Measurements from ENCODE around the gene EED.

EED gene

GRCh38 chr11:86208572-86208971 is 36.0 kb upstream of the EED start:
- no peak for DNase-seq
- no peak overlapping the region for H3K4me2 ChIP-seq (ENCODE audit: low read length)
- no peak overlapping the region for H4K91ac ChIP-seq (ENCODE audit: low read depth, low read length)

GRCh38 chr11:86209806-86210657 is 34.5 kb upstream of the EED start:
- no peak overlapping the region for H4K8ac ChIP-seq (ENCODE audit: low read depth, low read length)
- H2BK120ac ChIP-seq (ENCODE audit: insufficient read depth, low read length, poor library complexity): no peak overlapping the region
- no peak overlapping the region for H3K27ac ChIP-seq (ENCODE audit: low read depth, low read length)
- H2BK5ac ChIP-seq (ENCODE audit: low read depth, low read length, poor library complexity): no peak overlapping the region
- no peaks in the 10 kb centered on the region for H3K9me3 ChIP-seq (ENCODE audit: insufficient read depth, low read depth, low read length)
- H4K91ac ChIP-seq (ENCODE audit: low read depth, low read length): no peak overlapping the region
- H4K12ac ChIP-seq (ENCODE audit: low read depth, low read length): no peak overlapping the region
- H2BK12ac ChIP-seq (ENCODE audit: low read length): no peak overlapping the region
- peaks cover 3% of the 10 kb centered on the region in 2 experiments for H3K4me1 ChIP-seq (ENCODE audit: control insufficient read depth in 1 of 2, insufficient read depth in 2 of 2, low read length in 2 of 2)
- no peak overlapping the region for H3K4me2 ChIP-seq (ENCODE audit: low read length)
- H2AK5ac ChIP-seq (ENCODE audit: low read length): no peak overlapping the region
- H3K9ac ChIP-seq (ENCODE audit: low read length): no peak overlapping the region
- H3K36me3 ChIP-seq (ENCODE audit: control insufficient read depth in 1 of 2, insufficient read depth in 2 of 2, low read length in 2 of 2): peaks cover 0 to 1% of the 10 kb centered on the region in 2 experiments
- no peaks in the 10 kb centered on the region for H3K79me2 ChIP-seq (ENCODE audit: control insufficient read depth, insufficient read depth, low read length, poor library complexity)
- H2AFZ ChIP-seq (ENCODE audit: insufficient read depth, low read length, poor library complexity): no peak overlapping the region
- H3K14ac ChIP-seq (ENCODE audit: low read length): no peak overlapping the region
- H3K4ac ChIP-seq (ENCODE audit: low read depth, low read length): no peak overlapping the region
- H3K4me3 ChIP-seq (ENCODE audit: low read depth, low read length): no peak overlapping the region
- no peak overlapping the region for H3K18ac ChIP-seq (ENCODE audit: low read length)
- H3K27me3 ChIP-seq (ENCODE audit: insufficient read depth, low read length): no peaks in the 10 kb centered on the region
- no peaks in the 10 kb centered on the region for H3K79me1 ChIP-seq (ENCODE audit: low read length)
- no CpG with 5 or more reads among the region's 9 CpGs for WGBS (ENCODE audit: extremely low coverage, insufficient coverage, insufficient read length)
- H3K23ac ChIP-seq (ENCODE audit: low read length): no peak overlapping the region
- DNase-seq: no peak

More at GRCh38 chr11:86208572-86208971, 36.0 kb upstream of the EED start:
- H3K79me2 ChIP-seq (ENCODE audit: control insufficient read depth, insufficient read depth, low read length, poor library complexity): no peaks in the 10 kb centered on the region
- no peak overlapping the region for H4K8ac ChIP-seq (ENCODE audit: low read depth, low read length)
- no peak overlapping the region for H2BK120ac ChIP-seq (ENCODE audit: insufficient read depth, low read length, poor library complexity)
- H3K4me3 ChIP-seq (ENCODE audit: low read depth, low read length): no peak overlapping the region
- H3K18ac ChIP-seq (ENCODE audit: low read length): no peak overlapping the region
- no peaks in the 10 kb centered on the region for H3K9me3 ChIP-seq (ENCODE audit: insufficient read depth, low read depth, low read length)
- no peak overlapping the region for H3K27ac ChIP-seq (ENCODE audit: low read depth, low read length)
- H3K27me3 ChIP-seq (ENCODE audit: insufficient read depth, low read length): no peaks in the 10 kb centered on the region
- H3K14ac ChIP-seq (ENCODE audit: low read length): no peak overlapping the region
- H2AK5ac ChIP-seq (ENCODE audit: low read length): no peak overlapping the region
- no peaks in the 10 kb centered on the region for H3K79me1 ChIP-seq (ENCODE audit: low read length)
- H3K36me3 ChIP-seq (ENCODE audit: control insufficient read depth in 1 of 2, insufficient read depth in 2 of 2, low read length in 2 of 2): peaks cover 0 to 1% of the 10 kb centered on the region in 2 experiments
- no peak overlapping the region for H3K23ac ChIP-seq (ENCODE audit: low read length)
- no peak overlapping the region for H4K12ac ChIP-seq (ENCODE audit: low read depth, low read length)
- no peak overlapping the region for H2BK5ac ChIP-seq (ENCODE audit: low read depth, low read length, poor library complexity)
- no peak overlapping the region for H2AFZ ChIP-seq (ENCODE audit: insufficient read depth, low read length, poor library complexity)
- H2BK12ac ChIP-seq (ENCODE audit: low read length): no peak overlapping the region
- no peak overlapping the region for H3K4ac ChIP-seq (ENCODE audit: low read depth, low read length)
- no peak overlapping the region for H3K9ac ChIP-seq (ENCODE audit: low read length)
- peaks cover 3% of the 10 kb centered on the region in 2 experiments for H3K4me1 ChIP-seq (ENCODE audit: control insufficient read depth in 1 of 2, insufficient read depth in 2 of 2, low read length in 2 of 2)

- H2BK12ac ChIP-seq (ENCODE audit: low read length): no peak overlapping the region
- no peak overlapping the region for H2AFZ ChIP-seq (ENCODE audit: insufficient read depth, low read length, poor library complexity)
- WGBS (ENCODE audit: extremely low coverage, insufficient coverage, insufficient read length): no CpG with 5 or more reads among the region's 4 CpGs
- H3K23ac ChIP-seq (ENCODE audit: low read length): no peak overlapping the region
- no peak overlapping the region for H2BK120ac ChIP-seq (ENCODE audit: insufficient read depth, low read length, poor library complexity)
- H2BK5ac ChIP-seq (ENCODE audit: low read depth, low read length, poor library complexity): no peak overlapping the region
- H3K14ac ChIP-seq (ENCODE audit: low read length): no peak overlapping the region
- no peaks in the 10 kb centered on the region for H3K27me3 ChIP-seq (ENCODE audit: insufficient read depth, low read length)
- H3K36me3 ChIP-seq (ENCODE audit: control insufficient read depth in 1 of 2, insufficient read depth in 2 of 2, low read length in 2 of 2): peaks cover 0 to 1% of the 10 kb centered on the region in 2 experiments
- H3K18ac ChIP-seq (ENCODE audit: low read length): no peak overlapping the region
- no peak overlapping the region for H3K27ac ChIP-seq (ENCODE audit: low read depth, low read length)
- no peaks in the 10 kb centered on the region for H3K79me2 ChIP-seq (ENCODE audit: control insufficient read depth, insufficient read depth, low read length, poor library complexity)
- no peak overlapping the region for H3K4ac ChIP-seq (ENCODE audit: low read depth, low read length)
- H3K9ac ChIP-seq (ENCODE audit: low read length): no peak overlapping the region
- no peaks in the 10 kb centered on the region for H3K79me1 ChIP-seq (ENCODE audit: low read length)
- no peak overlapping the region for H4K8ac ChIP-seq (ENCODE audit: low read depth, low read length)
- H3K4me3 ChIP-seq (ENCODE audit: low read depth, low read length): no peak overlapping the region
- no peak overlapping the region for H2AK5ac ChIP-seq (ENCODE audit: low read length)
- no peak overlapping the region for H3K4me2 ChIP-seq (ENCODE audit: low read length)
- H3K9me3 ChIP-seq (ENCODE audit: insufficient read depth, low read depth, low read length): no peaks in the 10 kb centered on the region
- H4K12ac ChIP-seq (ENCODE audit: low read depth, low read length): no peak overlapping the region
- DNase-seq: no peak
- peaks cover 3% of the 10 kb centered on the region in 2 experiments for H3K4me1 ChIP-seq (ENCODE audit: control insufficient read depth in 1 of 2, insufficient read depth in 2 of 2, low read length in 2 of 2)
- H4K91ac ChIP-seq (ENCODE audit: low read depth, low read length): no peak overlapping the region
These were observed 33.7 kb upstream of the EED start for GRCh38 chr11:86210898-86211297.

GRCh38 chr11:86211619-86212018 is 32.9 kb upstream of the EED start:
- H3K36me3 ChIP-seq (ENCODE audit: control insufficient read depth in 1 of 2, insufficient read depth in 2 of 2, low read length in 2 of 2): peaks cover 0 to 1% of the 10 kb centered on the region in 2 experiments
- no peak overlapping the region for H4K8ac ChIP-seq (ENCODE audit: low read depth, low read length)
- H3K14ac ChIP-seq (ENCODE audit: low read length): no peak overlapping the region
- WGBS (ENCODE audit: extremely low coverage, insufficient coverage, insufficient read length): no CpG with 5 or more reads among the region's 4 CpGs
- no peak overlapping the region for H2BK5ac ChIP-seq (ENCODE audit: low read depth, low read length, poor library complexity)
- H3K79me1 ChIP-seq (ENCODE audit: low read length): no peaks in the 10 kb centered on the region
- H3K9me3 ChIP-seq (ENCODE audit: insufficient read depth, low read depth, low read length): no peaks in the 10 kb centered on the region
- no peak overlapping the region for H2BK120ac ChIP-seq (ENCODE audit: insufficient read depth, low read length, poor library complexity)
- no peak overlapping the region for H2AK5ac ChIP-seq (ENCODE audit: low read length)
- H3K4me2 ChIP-seq (ENCODE audit: low read length): no peak overlapping the region
- H3K27me3 ChIP-seq (ENCODE audit: insufficient read depth, low read length): no peaks in the 10 kb centered on the region
- peaks cover 3% of the 10 kb centered on the region in 2 experiments for H3K4me1 ChIP-seq (ENCODE audit: control insufficient read depth in 1 of 2, insufficient read depth in 2 of 2, low read length in 2 of 2)
- H3K23ac ChIP-seq (ENCODE audit: low read length): no peak overlapping the region
- no peak overlapping the region for H4K12ac ChIP-seq (ENCODE audit: low read depth, low read length)
- no peak overlapping the region for H3K4me3 ChIP-seq (ENCODE audit: low read depth, low read length)
- H3K4ac ChIP-seq (ENCODE audit: low read depth, low read length): no peak overlapping the region
- no peak overlapping the region for H2AFZ ChIP-seq (ENCODE audit: insufficient read depth, low read length, poor library complexity)
- H2BK12ac ChIP-seq (ENCODE audit: low read length): no peak overlapping the region
- H3K27ac ChIP-seq (ENCODE audit: low read depth, low read length): no peak overlapping the region
- no peaks in the 10 kb centered on the region for H3K79me2 ChIP-seq (ENCODE audit: control insufficient read depth, insufficient read depth, low read length, poor library complexity)
- DNase-seq: no peak
- no peak overlapping the region for H3K9ac ChIP-seq (ENCODE audit: low read length)
- no peak overlapping the region for H4K91ac ChIP-seq (ENCODE audit: low read depth, low read length)
- no peak overlapping the region for H3K18ac ChIP-seq (ENCODE audit: low read length)
